Endothelial cell (in vitro differentiated cells): ENCODE measurements around the gene PCP2. TPM values are rescaled to one million over a fixed set of nuclear protein-coding genes. Genes with fewer than 3 reads are reported as not detected.

Experiments
- DNase-seq: peaks from one replicate; pipeline ENCODE4 v3.0.0; 2021; ENCODE audit warnings: low spot score
- H3K27ac Mint-ChIP-seq: one replicate; pipeline ENCODE4 v1.8.0; 2021; ENCODE audit warnings: mixed read lengths, inconsistent platforms; ENCODE audit not compliant: unreplicated experiment
- H3K27me3 Mint-ChIP-seq: one replicate; pipeline ENCODE4 v1.8.0; 2021; ENCODE audit warnings: mild to moderate bottlenecking, moderate library complexity, mixed read lengths, inconsistent platforms; ENCODE audit not compliant: unreplicated experiment
- H3K36me3 Mint-ChIP-seq: one replicate; pipeline ENCODE4 v1.8.0; 2021; ENCODE audit warnings: mild to moderate bottlenecking, low read depth, mixed read lengths, inconsistent platforms; ENCODE audit not compliant: unreplicated experiment
- H3K4me1 Mint-ChIP-seq: one replicate; pipeline ENCODE4 v1.8.0; 2021; ENCODE audit warnings: mild to moderate bottlenecking, mixed read lengths, inconsistent platforms; ENCODE audit not compliant: unreplicated experiment
- H3K4me3 Mint-ChIP-seq: one replicate; pipeline ENCODE4 v1.8.0; 2021; ENCODE audit warnings: mild to moderate bottlenecking, mixed read lengths, inconsistent platforms; ENCODE audit not compliant: unreplicated experiment
- H3K9me3 Mint-ChIP-seq: one replicate; pipeline ENCODE4 v1.8.0; 2021; ENCODE audit warnings: mixed read lengths, inconsistent platforms; ENCODE audit not compliant: unreplicated experiment
- CTCF ChIP-seq: fragments of 200-600 bp; sonication (generic); IDR thresholded peaks from one replicate; pipeline ENCODE4 v1.5.0; 2021; ENCODE audit warnings: antibody characterized with exemption; ENCODE audit not compliant: unreplicated experiment
- total RNA-seq: library from RNA; stranded (reverse); fragmentation: NEBNext Ultra II Directional; extraction: Animal tissue kit (Norgen Biotek cat#: 25700); gene quantifications from one replicate; pipeline ENCODE4 v1.2.1, GENCODE V29; 2021; ENCODE audit not compliant: unreplicated experiment

PCP2 gene
- total RNA-seq, 1 donor from 2014 or later: not detected

DNA sequence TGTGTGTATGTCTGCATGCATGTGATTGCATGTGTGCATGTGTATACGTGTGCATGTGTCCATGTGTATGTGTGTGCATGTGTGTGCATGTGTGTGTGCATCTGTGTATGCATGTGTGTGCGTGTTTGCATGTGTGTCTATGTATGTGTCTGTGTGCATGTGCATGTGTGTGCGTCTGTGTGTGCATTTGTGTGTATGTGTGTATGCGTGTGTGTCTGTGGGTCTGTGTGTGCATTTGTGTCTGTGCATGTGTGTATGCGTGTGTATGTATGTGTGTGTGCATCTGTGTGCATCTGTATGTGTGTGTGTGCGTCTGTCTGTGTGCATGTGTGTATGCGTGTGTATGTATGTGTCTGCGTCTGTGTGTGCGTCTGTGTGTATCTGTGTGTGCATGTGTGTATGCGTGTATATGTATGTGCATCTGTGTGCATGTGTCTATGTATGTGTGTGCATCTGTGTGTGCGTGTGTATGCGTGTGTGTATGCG lies 6.4 kb upstream of the PCP2 start:
- Mint-ChIP-seq H3K27ac (peak overlapping the region; percentile 52), H3K4me1 (no peaks in the 10 kb centered on the region), H3K27me3 (peaks cover 20% of the 10 kb centered on the region), H3K36me3 (peaks cover 7% of the 10 kb centered on the region), H3K9me3 (no peaks in the 10 kb centered on the region), H3K4me3 (no peak overlapping the region)
- no peak for TF ChIP-seq CTCF
- DNase-seq: no peak

DNA sequence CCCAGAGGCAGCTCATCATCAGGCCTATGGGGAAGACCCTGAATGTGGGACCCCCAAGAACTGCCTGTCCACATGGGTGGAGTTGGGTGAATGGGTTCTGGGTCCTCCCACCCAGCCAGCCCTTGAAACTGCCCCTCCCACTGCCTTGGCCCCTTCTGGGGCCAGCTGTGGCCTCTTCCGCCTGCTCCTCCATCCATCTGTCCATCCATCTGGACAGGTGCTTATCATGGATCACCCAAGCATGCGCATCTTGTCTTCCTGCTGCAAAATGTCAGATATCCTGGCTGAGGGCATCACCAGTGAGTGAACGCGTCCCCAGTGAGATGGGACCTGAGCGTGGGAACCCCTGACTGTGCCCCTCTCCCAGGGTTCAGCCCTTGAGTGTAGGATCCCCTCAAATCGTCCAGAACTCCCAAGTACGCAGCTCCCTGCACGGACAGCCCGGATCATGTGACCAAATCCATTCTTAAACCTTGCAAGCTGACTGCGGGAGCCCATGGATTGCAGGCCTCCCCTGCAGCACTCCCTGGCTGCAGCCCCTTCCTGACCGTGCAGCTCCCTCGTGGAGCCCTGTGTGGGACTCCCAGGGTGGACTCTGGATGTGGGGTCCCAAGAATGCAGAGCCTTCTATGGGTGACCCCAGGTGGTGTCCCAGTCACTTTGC lies 5.4 kb upstream of the PCP2 start:
- H3K36me3 Mint-ChIP-seq: peaks cover 10% of the 10 kb centered on the region
- peaks cover 18% of the 10 kb centered on the region for H3K27me3 Mint-ChIP-seq
- no peak overlapping the region for H3K4me3 Mint-ChIP-seq
- TF ChIP-seq CTCF: no peak
- H3K9me3 Mint-ChIP-seq: no peaks in the 10 kb centered on the region
- H3K4me1 Mint-ChIP-seq: no peaks in the 10 kb centered on the region
- H3K27ac Mint-ChIP-seq: no peak overlapping the region
- DNase-seq: no peak

DNA sequence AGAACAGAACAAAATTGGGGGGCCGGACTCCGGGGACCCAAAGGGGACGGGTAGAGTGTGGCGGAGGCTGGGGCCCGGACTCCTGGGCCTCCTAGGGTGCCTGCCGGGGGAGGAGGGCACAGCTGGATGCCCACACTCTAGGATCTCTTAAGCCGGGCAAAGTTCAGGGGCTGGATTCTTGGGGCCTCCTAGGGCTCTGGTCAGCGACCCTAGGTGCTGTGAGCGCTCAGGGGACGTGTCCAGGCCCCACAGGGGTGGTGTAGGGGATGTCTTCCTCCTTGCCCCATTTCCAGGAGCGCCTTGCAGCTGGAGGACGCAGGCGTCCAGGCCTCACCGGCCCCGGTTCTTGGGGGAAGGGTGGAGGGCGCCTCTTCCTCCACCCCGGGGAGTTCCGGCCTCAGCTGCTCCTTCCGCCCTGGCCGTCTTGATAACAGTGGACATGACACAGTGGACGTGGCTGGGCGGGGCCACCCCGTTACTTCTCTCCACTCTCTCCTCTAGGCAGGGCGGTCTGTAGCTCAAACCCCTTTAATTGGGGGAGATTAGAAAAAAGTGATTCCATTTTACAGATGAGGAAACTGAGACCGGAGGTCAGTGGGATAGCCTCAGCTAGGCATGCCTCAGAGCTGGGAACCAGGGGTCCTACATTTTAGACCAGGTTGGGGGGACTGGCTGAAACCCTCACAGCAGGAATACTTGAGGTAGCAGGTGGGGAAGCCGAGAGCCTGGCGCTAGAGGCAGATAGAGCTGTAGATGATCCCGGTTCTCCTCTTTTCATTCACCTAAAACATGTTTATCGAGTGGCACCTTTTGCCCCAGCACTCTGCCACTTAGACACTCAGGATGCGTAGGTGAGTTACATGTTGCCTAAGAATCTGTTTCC lies 4.1 kb upstream of the PCP2 start:
- peaks cover 18% of the 10 kb centered on the region for H3K27me3 Mint-ChIP-seq
- H3K27ac Mint-ChIP-seq: no peak overlapping the region
- peak overlapping the region; percentile 80 for H3K4me3 Mint-ChIP-seq
- TF ChIP-seq CTCF: no peak
- peaks cover 10% of the 10 kb centered on the region for H3K36me3 Mint-ChIP-seq
- no peaks in the 10 kb centered on the region for H3K4me1 Mint-ChIP-seq
- H3K9me3 Mint-ChIP-seq: no peaks in the 10 kb centered on the region
- no peak for DNase-seq

GRCh38 chr19:7636691-7637373 lies 3.3 kb upstream of the PCP2 start, which contains the start of gene STXBP2:
Gene STXBP2 (plus strand): TSS chr19:7637110. CDS start chr19:7637150, 40 bp downstream.
- Mint-ChIP-seq H3K27ac (no peak within 1 kb of the TSS), H3K4me1 (no peaks in the 10 kb centered on the region), H3K4me3 (peak within 1 kb of the TSS; percentile 88), H3K36me3 (peaks cover 10% of the 10 kb centered on the region), H3K9me3 (no peaks in the 10 kb centered on the region), H3K27me3 (peaks cover 18% of the 10 kb centered on the region)
- DNase-seq: peak; percentile 66
- TF ChIP-seq CTCF: no peak
